ENCODE data around the gene ARID1A.

- TF ChIP-seq EZH2 (IDR thresholded peaks at IDR 0.05), result no peak
- no peak for TF ChIP-seq CTCF (IDR thresholded peaks at IDR 0.05)
Measured at GRCh38 chr1:26827106-26827604, 131.3 kb downstream of the ARID1A start.

Data from neural progenitor cell (in vitro differentiated cells).